Spleen (tissue), 11 donors: Measurements from ENCODE around the gene USB1. TPM values are rescaled to one million over a fixed set of nuclear protein-coding genes. Genes with fewer than 3 reads are reported as not detected.

Experiments
- DNase-seq: peaks from one replicate; pipeline ENCODE4 v3.0.0-alpha.2; 2020
- H3K27ac ChIP-seq, 8 donors: fragments of 200-600 bp; sonication (generic) in 7 of 8; 1 replicate in 4 of 8; 2 replicates in 4 of 8; pipeline versions ENCODE4 v1.5.0 to v1.8.0; 2016 to 2021; ENCODE audit warnings: inconsistent platforms in 4 of 8, mild to moderate bottlenecking in 4 of 8, moderate library complexity in 1 of 8
- H3K27me3 ChIP-seq, 7 donors: fragments of 200-600 bp; sonication (generic) in 6 of 7; replicated peaks in 1 of 7; 1 replicate in 4 of 7; 2 replicates in 3 of 7; pipeline versions ENCODE4 v1.5.0 to v1.8.0; 2016 to 2021; ENCODE audit warnings: inconsistent platforms in 3 of 7, mild to moderate bottlenecking in 1 of 7
- H3K36me3 ChIP-seq, 6 donors: fragments of 200-600 bp; sonication (generic) in 5 of 6; 1 replicate in 4 of 6; 2 replicates in 2 of 6; pipeline versions ENCODE4 v1.5.0 to v1.8.0; 2016 to 2021; ENCODE audit warnings: inconsistent platforms in 2 of 6
- H3K4me1 ChIP-seq, 6 donors: fragments of 200-600 bp; sonication (generic) in 5 of 6; 1 replicate in 3 of 6; 2 replicates in 3 of 6; pipeline versions ENCODE4 v1.5.0 to v1.8.0; 2016 to 2021; ENCODE audit warnings: inconsistent platforms in 3 of 6
- H3K4me3 ChIP-seq, 8 donors: fragments of 200-600 bp; sonication (generic) in 7 of 8; 1 replicate in 4 of 8; 2 replicates in 4 of 8; pipeline versions ENCODE4 v1.5.0 to v1.8.0; 2016 to 2021; ENCODE audit warnings: inconsistent platforms in 4 of 8, mild to moderate bottlenecking in 4 of 8, moderate library complexity in 2 of 8
- H3K9me3 ChIP-seq, 8 donors: fragments of 200-600 bp; sonication (generic) in 7 of 8; 1 replicate in 4 of 8; 2 replicates in 4 of 8; pipeline versions ENCODE4 v1.5.0 to v1.8.0; 2016 to 2021; ENCODE audit warnings: inconsistent platforms in 4 of 8
- POLR2A ChIP-seq, 3 donors: fragments of 450-650 bp; IDR thresholded peaks; one replicate each; pipeline ENCODE4 v1.5.1; 2017; ENCODE audit warnings: antibody characterized with exemption in 3 of 3, mild to moderate bottlenecking in 1 of 3
- POLR2AphosphoS5 ChIP-seq, 3 donors: sonication (generic); formaldehyde crosslinking; IDR thresholded peaks; one replicate each; pipeline ENCODE4 v1.5.1; 2017; ENCODE audit warnings: antibody characterized with exemption in 3 of 3
- WGBS, 5 donors: extraction: QIAGEN DNeasy Blood & Tissue Kit in 3 of 5; methylation state at CpG; one replicate each; pipeline versions ENCODE4 v1.1.5 to v1.1.7; 2013 to 2018; 5-methylcytosine and 5-hydroxymethylcytosine counted together
- intact Hi-C: fragments of 100-400 bp; cut with DNase I; formaldehyde crosslinking; loops from one replicate; pipeline ENCODE4 v1.15.0; 2023; ENCODE audit warnings: low total_unique reads
- polyA plus RNA-seq, 3 donors: library from polyadenylated mRNA; stranded (reverse); fragments of 200-250 nt; gene quantifications; one replicate each; pipeline ENCODE4 v1.2.1, GENCODE V29; 2013
- total RNA-seq, 7 donors: library from RNA; depleted of rRNA in 3 of 7; stranded (reverse); fragments of >200 nt in 3 of 7; fragmentation: NEBNext Ultra II Directional in 4 of 7; extraction: Animal tissue kit (Norgen Biotek cat#: 25700) in 4 of 7; gene quantifications; one replicate each; pipeline versions ENCODE4 v1.1.0 to v1.2.1, GENCODE V29; 2016 to 2021
- TF ChIP-seq, protein P1 (sequence below), 11 experiments: fragments of 200-600 bp in 7 of 11; fragments of 450-650 bp in 4 of 11; sonication (generic) in 4 of 11; IDR thresholded peaks in 8 of 11; conservative IDR thresholded peaks in 3 of 11; 1 replicate in 7 of 11; 2 replicates in 4 of 11; pipeline versions ENCODE4 v1.4.0 to v1.8.0; 2016 to 2021; ENCODE audit warnings: antibody characterized with exemption in 11 of 11, inconsistent platforms in 4 of 11, mild to moderate bottlenecking in 1 of 11
- donor health status: healthy with polysubstance abuse.
- donor health status: DM: no; HTN: no; CAD: no; lungs with moderate emphysema.
- donor health status: DM: no; HTN: no; CAD: no.
- donor health status: Bipolar disorder and iron deficiency.
- donor health status: healthy.
- donor health status: DM: no; HTN: no; CAD: no.
- donor health status: DM: yes; HTN: yes; CAD: no.

USB1 gene
- total and polyA plus RNA-seq, 10 donors = 17.7 to 78.4 (median 46.9) TPM

DNA sequence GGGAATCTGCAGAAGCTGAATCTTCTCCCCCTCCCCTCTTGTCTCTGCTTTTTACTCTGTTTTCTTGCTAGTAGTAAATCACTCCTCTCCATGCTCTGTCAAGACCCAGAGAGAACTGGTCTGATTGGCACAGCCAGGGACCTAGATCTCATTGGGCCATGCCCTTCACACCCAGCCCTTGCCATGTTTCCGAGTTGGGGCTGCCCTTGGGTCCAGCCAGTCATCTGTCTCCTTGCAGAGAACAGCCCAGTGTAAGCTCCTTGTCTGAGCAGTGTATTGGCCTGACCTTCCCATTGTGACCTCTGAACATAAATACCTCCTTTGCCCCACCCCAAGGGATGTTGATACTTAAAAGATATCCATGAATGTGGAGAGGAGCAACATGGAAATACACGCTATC is 28.2 kb downstream of the USB1 start:
- no peaks in the 10 kb centered on the region for H3K36me3 ChIP-seq
- intact Hi-C loops = no loop called here
- H3K9me3 ChIP-seq = no peaks in the 10 kb centered on the region
- H3K4me3 ChIP-seq = no peak overlapping the region
- peak; percentile 34 for DNase-seq
- WGBS, 5 donors = 59 to 78% (median 74%) methylated on average over 2 of the region's 2 CpGs
- peak overlapping the region in 1 of 8 donors; percentile 84 for H3K27ac ChIP-seq
- TF ChIP-seq, protein P1, sequence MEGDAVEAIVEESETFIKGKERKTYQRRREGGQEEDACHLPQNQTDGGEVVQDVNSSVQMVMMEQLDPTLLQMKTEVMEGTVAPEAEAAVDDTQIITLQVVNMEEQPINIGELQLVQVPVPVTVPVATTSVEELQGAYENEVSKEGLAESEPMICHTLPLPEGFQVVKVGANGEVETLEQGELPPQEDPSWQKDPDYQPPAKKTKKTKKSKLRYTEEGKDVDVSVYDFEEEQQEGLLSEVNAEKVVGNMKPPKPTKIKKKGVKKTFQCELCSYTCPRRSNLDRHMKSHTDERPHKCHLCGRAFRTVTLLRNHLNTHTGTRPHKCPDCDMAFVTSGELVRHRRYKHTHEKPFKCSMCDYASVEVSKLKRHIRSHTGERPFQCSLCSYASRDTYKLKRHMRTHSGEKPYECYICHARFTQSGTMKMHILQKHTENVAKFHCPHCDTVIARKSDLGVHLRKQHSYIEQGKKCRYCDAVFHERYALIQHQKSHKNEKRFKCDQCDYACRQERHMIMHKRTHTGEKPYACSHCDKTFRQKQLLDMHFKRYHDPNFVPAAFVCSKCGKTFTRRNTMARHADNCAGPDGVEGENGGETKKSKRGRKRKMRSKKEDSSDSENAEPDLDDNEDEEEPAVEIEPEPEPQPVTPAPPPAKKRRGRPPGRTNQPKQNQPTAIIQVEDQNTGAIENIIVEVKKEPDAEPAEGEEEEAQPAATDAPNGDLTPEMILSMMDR (IDR thresholded peaks at IDR 0.05 in 8 of 11, conservative IDR thresholded peaks at IDR 0.05 in 3 of 11) = no peak
- no peak for TF ChIP-seq POLR2AphosphoS5 (IDR thresholded peaks at IDR 0.05)
- TF ChIP-seq POLR2A (IDR thresholded peaks at IDR 0.05) = no peak
- H3K4me1 ChIP-seq = peaks cover 26 to 96% (median 70%) of the 10 kb centered on the region in 6 donors
- H3K27me3 ChIP-seq = peaks cover 0 to 46% (median 24%) of the 10 kb centered on the region in 7 donors

DNA sequence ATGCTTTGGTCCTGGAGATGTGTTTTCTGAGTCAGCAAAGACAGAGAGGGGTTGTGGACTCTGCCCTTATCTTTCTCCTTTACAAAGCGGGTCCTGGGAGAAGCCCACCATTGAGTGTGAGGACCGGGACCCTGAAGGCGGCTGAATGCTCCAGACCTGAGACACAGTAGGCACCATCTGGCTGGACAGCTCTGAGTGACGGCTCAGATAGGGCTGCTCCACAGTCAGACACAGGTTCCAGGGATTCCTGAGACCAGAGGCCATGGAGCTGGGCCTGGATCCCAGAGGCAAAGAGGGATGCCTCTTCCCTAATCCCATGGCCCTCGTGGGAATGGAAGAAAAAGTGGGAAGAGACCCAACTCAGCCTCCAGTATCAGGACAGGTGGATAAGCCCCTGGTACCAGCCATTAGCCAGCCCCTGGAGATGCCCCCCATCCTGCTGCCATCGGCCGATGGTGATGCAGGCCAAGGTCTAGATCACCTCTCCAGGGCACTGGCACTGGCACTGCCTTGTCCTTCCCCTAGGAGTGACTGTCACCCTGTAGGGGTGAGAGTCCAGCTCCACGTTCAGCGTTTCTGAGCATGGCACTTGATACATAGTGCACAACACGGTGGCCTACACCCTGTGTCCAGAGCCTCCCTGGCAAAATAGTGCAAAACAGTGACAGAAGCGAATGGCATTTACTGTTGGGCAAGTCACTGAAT is 29.1 kb downstream of the USB1 start:
- intact Hi-C loops = no loop called here
- peaks cover 0 to 37% (median 18%) of the 10 kb centered on the region in 7 donors for H3K27me3 ChIP-seq
- H3K27ac ChIP-seq = peak overlapping the region in 1 of 8 donors; percentile 26
- peaks cover 20 to 94% (median 62%) of the 10 kb centered on the region in 6 donors for H3K4me1 ChIP-seq
- H3K36me3 ChIP-seq = no peaks in the 10 kb centered on the region
- H3K4me3 ChIP-seq = no peak overlapping the region
- DNase-seq = no peak
- no peaks in the 10 kb centered on the region for H3K9me3 ChIP-seq
- WGBS, 5 donors = 79 to 87% (median 84%) methylated on average over 10 to 11 of the region's 11 CpGs
- TF ChIP-seq POLR2AphosphoS5 (IDR thresholded peaks at IDR 0.05) (no peak), POLR2A (IDR thresholded peaks at IDR 0.05) (no peak)
- TF ChIP-seq, protein P1 (IDR thresholded peaks at IDR 0.05 in 8 of 11, conservative IDR thresholded peaks at IDR 0.05 in 3 of 11) = no peak

DNA sequence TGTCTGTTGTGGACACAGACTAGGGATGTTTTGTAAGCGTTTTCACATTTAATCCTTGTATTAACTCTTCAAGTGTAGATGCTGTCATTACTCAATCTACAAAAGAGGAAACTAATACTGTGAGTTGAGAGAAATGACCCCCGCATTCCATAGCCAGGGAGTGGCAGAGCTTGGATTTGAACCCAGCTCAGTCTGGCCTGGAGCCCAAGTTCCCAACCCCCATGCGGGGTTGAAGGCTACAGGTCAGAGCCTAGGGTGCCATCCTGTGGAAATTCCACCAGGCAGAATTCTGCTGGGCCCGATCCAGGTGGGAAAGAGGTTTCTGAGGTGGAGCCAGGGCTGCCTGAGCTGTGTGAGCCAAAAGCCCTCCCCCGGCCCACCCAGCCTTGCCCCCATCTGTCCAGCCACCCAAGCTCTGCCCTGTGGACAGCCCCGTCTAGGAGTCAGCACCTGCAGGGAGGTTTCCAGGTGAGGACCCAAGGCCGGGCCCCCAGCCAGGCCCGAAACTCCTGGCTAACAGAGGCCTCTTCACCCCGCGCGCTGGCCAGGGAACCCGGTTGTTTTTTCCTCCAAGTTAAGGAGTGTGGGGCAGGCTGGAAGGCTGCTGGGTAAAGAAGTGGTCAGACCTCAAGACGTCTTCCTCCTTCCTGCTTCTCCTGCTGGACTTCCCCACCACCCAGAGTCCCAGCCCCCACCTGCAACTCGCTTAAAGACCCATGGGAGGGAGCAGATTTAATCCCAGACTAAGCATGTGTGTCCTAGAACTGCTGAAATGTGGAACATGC is 30.0 kb downstream of the USB1 start:
- peaks cover 20 to 94% (median 54%) of the 10 kb centered on the region in 6 donors for H3K4me1 ChIP-seq
- intact Hi-C loops = no loop called here
- peaks cover 0 to 28% (median 15%) of the 10 kb centered on the region in 7 donors for H3K27me3 ChIP-seq
- H3K27ac ChIP-seq = peak overlapping the region in 1 of 8 donors; percentile 26
- no peaks in the 10 kb centered on the region for H3K9me3 ChIP-seq
- WGBS, 5 donors = 55 to 72% (median 61%) methylated on average over 13 to 14 of the region's 14 CpGs
- H3K36me3 ChIP-seq = no peaks in the 10 kb centered on the region
- DNase-seq = no peak
- TF ChIP-seq POLR2AphosphoS5 (IDR thresholded peaks at IDR 0.05) (no peak), POLR2A (IDR thresholded peaks at IDR 0.05) (no peak)
- TF ChIP-seq, protein P1 (IDR thresholded peaks at IDR 0.05 in 8 of 11, conservative IDR thresholded peaks at IDR 0.05 in 3 of 11) = no peak
- no peak overlapping the region for H3K4me3 ChIP-seq
